ENCODE data around the gene EPM2A.

DNA sequence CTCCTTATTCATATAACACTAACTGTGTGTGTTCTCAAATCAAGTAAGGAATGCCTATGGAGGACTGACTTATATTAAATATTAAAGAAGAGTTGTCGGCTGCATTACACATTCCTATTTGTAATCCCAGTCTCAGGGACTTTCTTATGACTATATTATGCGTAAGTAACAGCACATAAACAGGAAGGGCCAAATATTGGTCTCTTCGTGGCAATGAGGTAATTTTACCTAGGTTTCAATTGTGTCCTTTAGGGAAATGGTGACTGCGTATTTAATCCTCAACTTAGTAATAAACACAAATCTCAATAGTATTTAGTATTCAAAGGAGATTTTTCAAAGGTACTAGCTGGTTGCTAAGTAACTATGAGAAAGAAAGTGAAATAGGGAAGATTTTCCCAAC lies 22.8 kb upstream of the EPM2A start:
- TF ChIP-seq, protein P1, sequence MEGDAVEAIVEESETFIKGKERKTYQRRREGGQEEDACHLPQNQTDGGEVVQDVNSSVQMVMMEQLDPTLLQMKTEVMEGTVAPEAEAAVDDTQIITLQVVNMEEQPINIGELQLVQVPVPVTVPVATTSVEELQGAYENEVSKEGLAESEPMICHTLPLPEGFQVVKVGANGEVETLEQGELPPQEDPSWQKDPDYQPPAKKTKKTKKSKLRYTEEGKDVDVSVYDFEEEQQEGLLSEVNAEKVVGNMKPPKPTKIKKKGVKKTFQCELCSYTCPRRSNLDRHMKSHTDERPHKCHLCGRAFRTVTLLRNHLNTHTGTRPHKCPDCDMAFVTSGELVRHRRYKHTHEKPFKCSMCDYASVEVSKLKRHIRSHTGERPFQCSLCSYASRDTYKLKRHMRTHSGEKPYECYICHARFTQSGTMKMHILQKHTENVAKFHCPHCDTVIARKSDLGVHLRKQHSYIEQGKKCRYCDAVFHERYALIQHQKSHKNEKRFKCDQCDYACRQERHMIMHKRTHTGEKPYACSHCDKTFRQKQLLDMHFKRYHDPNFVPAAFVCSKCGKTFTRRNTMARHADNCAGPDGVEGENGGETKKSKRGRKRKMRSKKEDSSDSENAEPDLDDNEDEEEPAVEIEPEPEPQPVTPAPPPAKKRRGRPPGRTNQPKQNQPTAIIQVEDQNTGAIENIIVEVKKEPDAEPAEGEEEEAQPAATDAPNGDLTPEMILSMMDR (IDR thresholded peaks at IDR 0.05; ENCODE audit: insufficient read depth, low read length, poor library complexity, severe bottlenecking): no peak
- no peak for TF ChIP-seq EZH2phosphoT487 (conservative IDR thresholded peaks at IDR 0.05; ENCODE audit: low read length)
